Loucy (cell line): Measurements from ENCODE around the gene RREB1.

Source experiments
- H2AFZ ChIP-seq: fragments of 200-600 bp; sonication (generic); 2 replicates; pipeline ENCODE4 v1.6.0; 2016; ENCODE audit warnings: antibody characterized with exemption, mild to moderate bottlenecking, low read length, moderate library complexity
- H3F3A ChIP-seq: fragments of 200-600 bp; 2 replicates; pipeline ENCODE4 v1.6.0; 2016; ENCODE audit warnings: antibody characterized with exemption, low read depth, mild to moderate bottlenecking
- H3K27me3 ChIP-seq: fragments of 200-600 bp; sonication (generic); 2 replicates; pipeline ENCODE4 v1.6.1; 2014; ENCODE audit warnings: low read length, mild to moderate bottlenecking; ENCODE audit not compliant: insufficient read depth, poor library complexity, severe bottlenecking
- H3K36me3 ChIP-seq: fragments of 200-600 bp; sonication (generic); 2 replicates; pipeline ENCODE4 v1.6.1; 2016; ENCODE audit warnings: low read length; ENCODE audit not compliant: insufficient read depth
- H3K4me1 ChIP-seq: fragments of 200-600 bp; sonication (generic); 2 replicates; pipeline ENCODE4 v1.5.1; 2014; ENCODE audit warnings: low read length, mild to moderate bottlenecking; ENCODE audit not compliant: insufficient read depth, poor library complexity, severe bottlenecking
- H3K4me2 ChIP-seq: fragments of 200-600 bp; sonication (generic); 2 replicates; pipeline ENCODE4 v1.6.0; 2014; ENCODE audit warnings: antibody characterized with exemption, low read length, low read depth, mild to moderate bottlenecking; ENCODE audit not compliant: poor library complexity, severe bottlenecking
- H3K4me3 ChIP-seq: fragments of 200-600 bp; sonication (generic); 2 replicates; pipeline ENCODE4 v1.5.1; 2014; ENCODE audit warnings: low read length, mild to moderate bottlenecking, mixed read lengths; ENCODE audit not compliant: poor library complexity, severe bottlenecking
- H3K79me2 ChIP-seq: fragments of 200-600 bp; sonication (generic); 2 replicates; pipeline ENCODE4 v1.6.1; 2014; ENCODE audit warnings: low read length; ENCODE audit not compliant: insufficient read depth
- H3K9ac ChIP-seq: fragments of 200-600 bp; sonication (generic); 2 replicates; pipeline ENCODE4 v1.6.0; 2014; ENCODE audit warnings: mild to moderate bottlenecking, low read depth, low read length, moderate library complexity; ENCODE audit not compliant: poor library complexity, severe bottlenecking
- H3K9me2 ChIP-seq: fragments of 200-600 bp; sonication (generic); replicated peaks from 2 replicates; pipeline ENCODE4 v1.6.1; 2016; ENCODE audit warnings: low read depth, low read length, mixed read lengths
- H3K9me3 ChIP-seq: fragments of 200-600 bp; sonication (generic); 2 replicates; pipeline ENCODE4 v1.6.1; 2014; ENCODE audit warnings: mild to moderate bottlenecking, antibody characterized with exemption, low read length, low read depth; ENCODE audit not compliant: insufficient read depth
- H4K20me1 ChIP-seq: fragments of 200-600 bp; sonication (generic); 2 replicates; pipeline ENCODE4 v1.6.0; 2014; ENCODE audit warnings: antibody characterized with exemption, low read length, mild to moderate bottlenecking; ENCODE audit not compliant: insufficient read depth, poor library complexity, severe bottlenecking
- EZH2phosphoT487 ChIP-seq: fragments of 200-600 bp; IDR thresholded peaks from 2 replicates; pipeline ENCODE4 v1.6.1; 2018; ENCODE audit warnings: antibody characterized with exemption, mild to moderate bottlenecking, moderate library complexity, borderline replicate concordance
- TF ChIP-seq, protein P1 (sequence below): fragments of 200-600 bp; sonication (generic); conservative IDR thresholded peaks from 2 replicates; pipeline ENCODE4 v1.5.1; 2014; ENCODE audit warnings: mild to moderate bottlenecking, antibody characterized with exemption, low read length

RREB1 gene

DNA sequence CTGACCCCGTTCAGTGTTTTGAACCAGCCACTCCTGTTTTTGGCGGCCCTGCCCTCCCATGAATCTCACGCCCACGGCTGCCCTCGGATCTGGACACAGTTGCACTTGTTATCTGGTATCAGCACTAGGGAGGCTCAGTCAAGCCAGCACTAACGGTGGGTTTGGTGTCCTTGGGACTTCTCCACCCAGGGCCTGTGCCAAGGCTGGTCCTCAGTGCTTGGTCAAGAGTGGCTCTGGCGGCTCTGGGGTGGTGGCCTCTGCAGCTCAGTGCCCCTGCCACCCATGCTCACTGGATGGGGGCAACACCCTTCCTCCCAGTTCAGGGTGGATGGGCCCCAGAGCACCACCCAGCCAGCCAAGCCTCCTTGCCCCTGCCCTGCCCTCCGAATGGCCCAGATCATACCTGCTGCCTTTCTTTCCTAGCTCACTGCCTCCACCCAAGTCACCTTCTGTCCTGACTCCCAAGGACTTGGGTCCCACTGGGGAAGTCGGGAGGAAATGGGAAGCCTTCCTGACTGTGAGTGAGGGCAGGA, 150.5 kb downstream of the RREB1 start:
- TF ChIP-seq EZH2phosphoT487: no peak
- TF ChIP-seq, protein P1, sequence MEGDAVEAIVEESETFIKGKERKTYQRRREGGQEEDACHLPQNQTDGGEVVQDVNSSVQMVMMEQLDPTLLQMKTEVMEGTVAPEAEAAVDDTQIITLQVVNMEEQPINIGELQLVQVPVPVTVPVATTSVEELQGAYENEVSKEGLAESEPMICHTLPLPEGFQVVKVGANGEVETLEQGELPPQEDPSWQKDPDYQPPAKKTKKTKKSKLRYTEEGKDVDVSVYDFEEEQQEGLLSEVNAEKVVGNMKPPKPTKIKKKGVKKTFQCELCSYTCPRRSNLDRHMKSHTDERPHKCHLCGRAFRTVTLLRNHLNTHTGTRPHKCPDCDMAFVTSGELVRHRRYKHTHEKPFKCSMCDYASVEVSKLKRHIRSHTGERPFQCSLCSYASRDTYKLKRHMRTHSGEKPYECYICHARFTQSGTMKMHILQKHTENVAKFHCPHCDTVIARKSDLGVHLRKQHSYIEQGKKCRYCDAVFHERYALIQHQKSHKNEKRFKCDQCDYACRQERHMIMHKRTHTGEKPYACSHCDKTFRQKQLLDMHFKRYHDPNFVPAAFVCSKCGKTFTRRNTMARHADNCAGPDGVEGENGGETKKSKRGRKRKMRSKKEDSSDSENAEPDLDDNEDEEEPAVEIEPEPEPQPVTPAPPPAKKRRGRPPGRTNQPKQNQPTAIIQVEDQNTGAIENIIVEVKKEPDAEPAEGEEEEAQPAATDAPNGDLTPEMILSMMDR: no peak
- no peaks in the 10 kb centered on the region for H3K27me3 ChIP-seq
- H3K9me3 ChIP-seq: no peaks in the 10 kb centered on the region
- H3K79me2 ChIP-seq: no peaks in the 10 kb centered on the region
- H4K20me1 ChIP-seq: no peaks in the 10 kb centered on the region
- H2AFZ ChIP-seq: no peak overlapping the region
- H3K9me2 ChIP-seq: no peaks in the 10 kb centered on the region
- H3K4me3 ChIP-seq: no peak overlapping the region
- H3K4me2 ChIP-seq: no peak overlapping the region
- no peaks in the 10 kb centered on the region for H3F3A ChIP-seq
- no peak overlapping the region for H3K9ac ChIP-seq
- H3K36me3 ChIP-seq: no peaks in the 10 kb centered on the region
- no peaks in the 10 kb centered on the region for H3K4me1 ChIP-seq

DNA sequence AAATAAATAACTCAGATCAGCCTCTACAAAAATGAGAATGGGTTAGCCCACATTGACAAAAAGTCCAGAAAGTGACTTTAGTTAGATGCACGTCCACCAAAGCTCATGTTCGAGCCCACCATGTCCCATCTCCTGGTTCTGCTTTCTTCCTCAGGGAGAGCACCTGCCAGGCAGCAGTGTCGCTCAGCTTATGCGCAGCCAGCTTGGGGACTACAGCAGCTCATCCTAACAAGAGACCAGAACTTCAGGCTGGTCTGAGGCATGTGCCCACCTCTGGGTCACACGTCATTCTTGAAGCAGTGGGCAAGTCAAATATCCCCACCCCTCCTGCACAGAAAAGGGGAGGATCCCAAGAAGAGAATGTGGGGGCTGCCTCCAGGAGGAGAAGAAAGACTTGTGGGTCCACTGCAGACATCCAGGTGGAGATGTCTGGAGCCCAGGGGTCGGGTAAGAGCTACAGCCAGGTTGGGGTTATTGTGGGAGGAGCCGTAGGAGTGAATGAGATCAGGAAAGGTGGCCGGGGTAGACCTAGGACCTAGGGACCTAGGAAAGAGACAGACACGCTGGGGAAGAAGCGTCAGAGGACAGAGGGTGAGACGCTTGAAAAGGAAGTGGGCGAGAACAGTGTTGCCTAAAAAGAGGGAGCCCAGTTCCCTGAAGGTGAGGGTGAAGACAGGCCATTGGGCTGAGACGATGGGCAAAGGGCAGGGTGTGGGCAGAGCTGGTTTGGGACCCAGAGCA, 152.7 kb downstream of the RREB1 start:
- Histone ChIP-seq H3K9me2 (no peaks in the 10 kb centered on the region), H3K9ac (no peak overlapping the region), H3K4me2 (no peak overlapping the region), H3K4me1 (no peaks in the 10 kb centered on the region), H3K9me3 (no peaks in the 10 kb centered on the region), H2AFZ (no peak overlapping the region), H3K36me3 (no peaks in the 10 kb centered on the region), H3F3A (no peaks in the 10 kb centered on the region), H3K4me3 (no peak overlapping the region), H3K79me2 (no peaks in the 10 kb centered on the region), H4K20me1 (no peaks in the 10 kb centered on the region), H3K27me3 (no peaks in the 10 kb centered on the region)
- TF ChIP-seq, protein P1: no peak
- no peak for TF ChIP-seq EZH2phosphoT487

DNA sequence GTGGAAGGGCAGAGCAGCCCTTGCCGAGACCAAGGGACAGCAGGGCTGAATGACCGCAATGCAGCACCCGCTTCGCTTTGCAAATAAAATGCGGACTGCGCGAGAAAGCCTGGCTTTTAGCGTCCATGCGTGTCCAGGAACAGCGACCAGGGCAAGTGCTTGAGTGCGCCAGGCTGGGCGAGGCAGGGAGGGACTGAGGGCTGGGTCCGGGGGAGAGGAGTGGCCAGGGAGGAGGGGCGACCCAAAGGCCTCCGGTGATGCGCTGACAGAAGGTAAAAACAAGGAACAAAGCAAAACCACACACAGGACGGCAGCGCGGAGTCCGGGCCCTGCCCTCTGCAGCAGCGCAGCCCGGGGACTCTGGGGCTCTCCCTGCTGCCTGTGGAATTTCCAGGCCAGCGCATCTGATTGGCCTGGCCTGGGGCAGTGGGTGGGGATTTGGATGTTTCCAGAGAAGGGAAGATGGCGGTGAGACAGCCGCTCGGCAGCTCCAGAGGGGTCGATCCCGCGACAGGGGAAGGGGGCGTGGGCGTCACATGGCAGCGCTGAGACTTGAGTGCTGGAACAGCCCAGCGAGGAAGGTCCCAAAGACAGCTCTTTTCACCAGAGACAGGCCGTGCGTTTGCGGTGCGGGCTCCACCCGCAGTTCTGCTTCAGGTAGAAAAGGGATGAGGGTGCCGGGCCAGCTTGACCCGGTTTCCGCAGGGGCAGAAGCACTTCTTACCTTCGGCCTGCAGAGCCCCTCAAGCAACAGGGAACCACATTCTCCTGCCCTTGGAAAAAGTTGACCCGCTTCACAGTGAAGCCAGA, 153.5 kb downstream of the RREB1 start:
- no peaks in the 10 kb centered on the region for H4K20me1 ChIP-seq
- TF ChIP-seq, protein P1: no peak
- no peak for TF ChIP-seq EZH2phosphoT487
- H3K4me2 ChIP-seq: no peak overlapping the region
- no peaks in the 10 kb centered on the region for H3K9me3 ChIP-seq
- no peaks in the 10 kb centered on the region for H3K9me2 ChIP-seq
- H3F3A ChIP-seq: no peaks in the 10 kb centered on the region
- no peaks in the 10 kb centered on the region for H3K27me3 ChIP-seq
- no peak overlapping the region for H3K4me3 ChIP-seq
- H3K36me3 ChIP-seq: no peaks in the 10 kb centered on the region
- no peak overlapping the region for H3K9ac ChIP-seq
- no peak overlapping the region for H2AFZ ChIP-seq
- no peaks in the 10 kb centered on the region for H3K4me1 ChIP-seq
- no peaks in the 10 kb centered on the region for H3K79me2 ChIP-seq
